ENCODE data around the gene FOSL1.

Gene FOSL1

GRCh38 chr11:65863889-65864705, 36.1 kb downstream of the FOSL1 start:
- no peak for DNase-seq (ENCODE audit: low read depth)

DNA sequence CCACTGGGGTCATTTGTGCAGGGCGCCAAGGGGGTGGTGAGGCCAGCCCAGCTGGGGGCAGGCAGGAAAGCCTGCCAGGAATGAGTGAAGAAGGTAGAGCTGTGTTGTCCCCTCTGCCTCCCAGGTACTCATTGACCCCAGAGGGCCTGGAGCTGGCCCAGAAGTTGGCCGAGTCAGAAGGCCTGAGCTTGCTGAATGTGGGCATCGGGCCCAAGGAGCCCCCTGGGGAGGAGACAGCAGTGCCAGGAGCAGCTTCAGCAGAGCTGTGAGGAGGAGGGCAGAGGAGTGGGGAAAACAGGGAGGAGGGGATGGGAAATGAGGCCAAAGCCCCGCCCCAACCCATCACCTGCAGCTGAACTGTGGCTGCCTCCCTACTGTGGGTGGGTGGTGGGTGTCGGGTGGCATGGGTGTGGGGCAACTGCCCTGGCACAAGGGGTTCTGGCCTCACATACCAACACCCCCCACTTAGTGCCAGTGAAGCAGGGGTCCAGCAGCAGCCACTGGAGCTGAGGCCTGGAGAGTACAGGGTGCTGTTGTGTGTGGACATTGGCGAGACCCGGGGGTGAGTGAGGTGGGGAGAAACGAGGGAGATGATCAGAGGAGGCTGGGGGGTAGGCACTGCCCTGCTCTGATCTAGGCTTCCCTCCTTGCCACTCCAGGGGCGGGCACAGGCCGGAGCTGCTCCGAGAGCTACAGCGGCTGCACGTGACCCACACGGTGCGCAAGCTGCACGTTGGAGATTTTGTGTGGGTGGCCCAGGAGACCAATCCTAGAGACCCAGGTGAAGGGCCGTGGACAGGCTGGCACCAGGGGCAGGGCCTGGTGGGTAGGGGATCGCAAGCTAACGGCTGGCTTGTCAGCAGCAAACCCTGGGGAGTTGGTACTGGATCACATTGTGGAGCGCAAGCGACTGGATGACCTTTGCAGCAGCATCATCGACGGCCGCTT, 37.0 kb downstream of the FOSL1 start:
- no peak for DNase-seq (ENCODE audit: low read depth)

DNA sequence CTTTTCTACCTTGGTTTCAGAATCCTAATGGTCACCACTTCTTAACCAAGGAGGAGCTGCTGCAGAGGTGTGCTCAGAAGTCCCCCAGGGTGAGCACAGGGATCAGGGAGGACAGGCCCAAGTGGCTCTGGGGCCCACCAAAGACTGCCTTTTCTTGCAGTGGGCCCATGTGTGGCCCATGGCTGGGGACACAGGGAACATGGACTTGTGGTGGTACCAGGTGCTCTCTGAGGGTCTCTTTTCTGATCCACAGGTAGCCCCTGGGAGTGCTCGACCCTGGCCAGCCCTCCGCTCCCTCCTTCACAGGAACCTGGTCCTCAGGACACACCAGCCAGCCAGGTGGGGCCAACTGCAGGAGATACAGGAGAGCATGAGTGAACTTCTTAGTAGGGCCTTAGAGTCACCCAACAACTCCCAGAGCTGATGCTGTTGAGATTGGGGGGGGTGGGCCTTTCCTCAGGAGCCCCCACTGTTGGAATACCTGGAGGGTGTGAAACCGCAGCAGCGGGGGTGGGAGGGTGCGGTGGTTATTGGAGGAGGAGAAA, 37.9 kb downstream of the FOSL1 start:
- no peak for DNase-seq (ENCODE audit: low read depth)

DNA sequence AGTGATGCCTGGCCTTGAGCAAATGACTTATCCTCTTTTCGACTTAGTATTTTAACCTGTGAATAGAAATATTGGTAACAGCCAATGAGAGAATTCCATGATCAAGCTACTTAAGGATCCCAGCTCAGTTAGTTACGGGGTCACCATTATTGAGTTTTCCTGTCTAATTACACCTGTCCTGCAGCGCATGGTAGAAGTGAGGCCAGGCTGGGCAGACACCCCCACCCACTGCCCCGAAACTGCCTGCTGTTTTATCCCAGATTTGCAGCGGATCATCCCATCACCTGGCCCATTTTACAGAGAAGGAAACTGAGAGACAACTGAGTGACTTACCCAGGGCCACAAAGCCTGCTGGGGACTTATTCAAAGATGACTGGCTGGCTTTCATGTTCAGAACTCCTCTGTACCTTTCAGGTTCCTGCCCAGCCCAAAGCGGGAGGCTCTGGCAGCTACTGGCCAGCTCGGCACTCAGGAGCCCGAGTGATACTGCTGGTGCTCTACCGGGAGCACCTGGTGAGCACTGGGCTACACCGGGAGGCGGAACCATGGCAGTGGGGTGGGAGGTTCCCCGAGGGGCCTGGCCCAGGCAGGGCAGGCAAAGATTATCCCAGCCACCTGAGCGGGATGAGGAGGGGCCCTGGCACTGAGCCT, 38.5 kb downstream of the FOSL1 start:
- DNase-seq (ENCODE audit: low read depth) = no peak

GRCh38 chr11:65861165-65861505, 39.1 kb downstream of the FOSL1 start:
- no peak for DNase-seq (ENCODE audit: low read depth)

- peak; percentile 92 for DNase-seq (ENCODE audit: low read depth)
Observed at GRCh38 chr11:65860278-65861164, 39.7 kb downstream of the FOSL1 start, which contains the start of gene MUS81. Gene MUS81 (plus strand): TSS chr11:65860433. CDS start chr11:65860754, 321 bp downstream.

GRCh38 chr11:65859812-65860277, 40.3 kb downstream of the FOSL1 start:
- no peak for DNase-seq (ENCODE audit: low read depth)

- peak; percentile 74 for DNase-seq (ENCODE audit: low read depth)
Observed at GRCh38 chr11:65859095-65859811, 40.9 kb downstream of the FOSL1 start.

DNA sequence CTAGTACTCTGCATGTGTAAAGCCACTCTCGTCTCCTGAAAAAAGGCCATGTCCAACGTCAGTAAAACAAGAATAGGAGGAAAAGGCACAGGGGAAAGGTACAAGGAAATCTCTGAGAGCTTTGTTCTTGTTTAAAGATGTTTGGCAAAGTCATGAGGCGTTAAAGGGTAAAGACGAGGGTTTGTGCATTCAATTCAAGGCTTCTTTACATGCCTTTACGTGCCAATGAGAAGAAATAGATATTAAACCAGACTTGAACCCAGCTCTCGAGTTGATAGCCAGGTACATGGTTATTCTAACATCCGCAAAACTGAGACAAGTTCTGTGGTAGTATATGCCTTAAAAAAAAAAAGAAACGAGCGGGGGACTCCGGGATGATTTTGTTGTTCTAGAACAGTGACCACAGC, 41.5 kb downstream of the FOSL1 start:
- DNase-seq (ENCODE audit: low read depth) = no peak

GRCh38 chr11:65857853-65858680, 42.1 kb downstream of the FOSL1 start, which contains the start of gene CFL1:
Gene CFL1 (minus strand): TSS chr11:65858180. CDS start chr11:65858099, 81 bp downstream.
- peak; percentile 80 for DNase-seq (ENCODE audit: low read depth)

GRCh38 chr11:65857500-65857852, 42.7 kb downstream of the FOSL1 start:
- DNase-seq (ENCODE audit: low read depth) = no peak

- DNase-seq (ENCODE audit: low read depth) = no peak
Observed at GRCh38 chr11:65856689-65857499, 43.3 kb downstream of the FOSL1 start.

DNA sequence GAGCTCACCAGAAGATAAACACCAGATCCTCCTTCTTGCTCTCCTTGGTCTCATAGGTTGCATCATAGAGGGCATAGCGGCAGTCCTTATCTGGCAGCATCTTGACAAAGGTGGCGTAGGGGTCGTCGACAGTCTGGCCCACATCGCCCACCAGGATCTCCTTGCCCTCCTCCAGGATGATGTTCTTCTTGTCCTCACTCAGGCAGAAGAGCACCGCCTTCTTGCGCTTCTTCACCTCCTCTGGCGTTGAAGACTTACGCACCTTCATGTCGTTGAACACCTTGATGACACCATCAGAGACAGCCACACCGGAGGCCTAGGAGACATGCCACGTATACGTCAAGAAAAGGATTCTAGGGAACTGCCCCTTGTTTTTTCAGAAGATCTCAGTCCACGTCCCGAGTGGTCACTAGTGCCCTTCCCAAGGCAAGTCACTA, 44.2 kb downstream of the FOSL1 start:
- DNase-seq (ENCODE audit: low read depth) = no peak

DNA sequence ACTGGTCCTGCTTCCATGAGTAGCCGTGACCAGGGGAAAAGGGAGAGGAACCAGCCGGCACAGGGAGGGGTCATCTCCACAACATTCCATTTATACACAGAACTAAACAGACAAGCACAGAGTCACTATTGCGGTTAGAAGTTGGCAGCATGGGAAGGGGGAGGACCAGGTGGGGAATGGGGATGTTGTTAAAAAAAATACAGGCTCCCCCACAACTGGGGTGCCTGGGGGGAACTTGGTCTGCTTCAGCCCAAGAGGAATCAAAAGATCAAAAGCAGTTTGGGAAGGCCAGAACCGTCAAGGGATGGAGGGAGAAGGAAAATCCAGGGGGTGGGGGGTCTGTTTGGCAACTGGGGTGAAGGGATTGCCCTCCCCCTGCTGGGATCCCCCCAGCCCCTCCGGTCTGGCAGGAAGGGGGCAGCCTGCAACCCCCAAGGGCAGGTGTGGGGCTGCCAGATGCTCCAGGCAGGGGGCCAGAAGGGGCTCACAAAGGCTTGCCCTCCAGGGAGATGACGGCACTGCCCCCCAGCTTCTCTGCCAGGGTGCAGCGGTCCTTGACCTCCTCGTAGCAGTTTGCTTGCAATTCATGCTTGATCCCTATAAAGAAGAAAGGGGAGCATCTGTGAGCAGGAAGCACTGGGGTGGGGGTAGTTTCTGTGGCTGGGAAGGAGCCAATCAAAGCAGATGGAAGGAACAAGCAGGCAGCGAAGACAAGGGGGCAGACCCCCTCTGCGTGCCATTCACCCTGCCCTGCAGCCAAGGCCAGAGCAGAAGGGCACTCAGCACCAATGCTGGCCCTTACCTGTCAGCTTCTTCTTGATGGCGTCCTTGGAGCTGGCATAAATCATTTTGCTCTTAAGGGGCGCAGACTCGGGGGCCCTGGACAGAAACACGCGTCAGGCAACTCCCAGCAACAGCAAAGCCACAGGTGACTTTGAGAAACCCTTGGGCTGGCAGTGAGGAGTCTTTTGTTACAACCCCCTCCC, 45.0 kb downstream of the FOSL1 start:
- DNase-seq (ENCODE audit: low read depth) = no peak

GRCh38 chr11:65854161-65854592, 46.0 kb downstream of the FOSL1 start:
- no peak for DNase-seq (ENCODE audit: low read depth)

- DNase-seq (ENCODE audit: low read depth) = no peak
Observed at GRCh38 chr11:65853246-65853979, 46.8 kb downstream of the FOSL1 start.
